ENCODE data around the gene HDAC9. TPM values are rescaled to one million over a fixed set of nuclear protein-coding genes. Genes with fewer than 3 reads are reported as not detected.

Gene HDAC9
- total RNA-seq, 1 donor from 2014 or later: 28.6 TPM

DNA sequence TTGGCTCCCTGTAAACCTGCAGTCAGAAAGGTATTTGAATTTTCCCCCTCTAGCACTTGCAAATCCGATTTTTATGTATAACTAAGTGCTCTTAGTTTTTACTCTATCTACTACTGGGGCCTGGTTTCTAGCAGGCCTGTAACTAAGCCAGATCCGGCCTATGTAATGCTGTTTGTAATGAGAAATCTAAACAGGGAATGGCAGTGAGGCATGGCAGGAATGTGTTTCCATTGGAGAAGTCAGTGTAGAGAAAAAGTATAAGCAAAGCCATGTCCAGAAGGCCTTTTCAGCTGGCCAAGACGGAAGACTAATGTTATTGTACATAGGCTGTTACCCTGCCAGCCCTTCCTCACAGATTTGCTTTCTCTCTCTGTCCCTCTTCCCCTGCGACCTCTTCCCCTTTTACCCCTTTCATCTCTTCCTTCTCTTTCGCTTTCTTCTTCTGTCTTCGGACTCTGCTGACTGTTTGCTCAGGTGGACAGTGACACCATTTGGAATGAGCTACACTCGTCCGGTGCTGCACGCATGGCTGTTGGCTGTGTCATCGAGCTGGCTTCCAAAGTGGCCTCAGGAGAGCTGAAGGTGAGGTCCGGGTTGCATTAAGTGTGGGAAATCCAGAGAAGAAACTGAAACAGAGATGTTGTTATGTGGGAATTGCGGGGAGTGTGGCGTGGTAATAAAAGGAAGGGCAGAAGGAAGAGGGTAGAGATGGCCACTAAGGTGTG, 297.5 kb downstream of the HDAC9 start:
- TF ChIP-seq EZH2phosphoT487 (IDR thresholded peaks at IDR 0.05) (no peak), EZH2 (IDR thresholded peaks at IDR 0.05) (no peak)
- TF ChIP-seq, protein P1, sequence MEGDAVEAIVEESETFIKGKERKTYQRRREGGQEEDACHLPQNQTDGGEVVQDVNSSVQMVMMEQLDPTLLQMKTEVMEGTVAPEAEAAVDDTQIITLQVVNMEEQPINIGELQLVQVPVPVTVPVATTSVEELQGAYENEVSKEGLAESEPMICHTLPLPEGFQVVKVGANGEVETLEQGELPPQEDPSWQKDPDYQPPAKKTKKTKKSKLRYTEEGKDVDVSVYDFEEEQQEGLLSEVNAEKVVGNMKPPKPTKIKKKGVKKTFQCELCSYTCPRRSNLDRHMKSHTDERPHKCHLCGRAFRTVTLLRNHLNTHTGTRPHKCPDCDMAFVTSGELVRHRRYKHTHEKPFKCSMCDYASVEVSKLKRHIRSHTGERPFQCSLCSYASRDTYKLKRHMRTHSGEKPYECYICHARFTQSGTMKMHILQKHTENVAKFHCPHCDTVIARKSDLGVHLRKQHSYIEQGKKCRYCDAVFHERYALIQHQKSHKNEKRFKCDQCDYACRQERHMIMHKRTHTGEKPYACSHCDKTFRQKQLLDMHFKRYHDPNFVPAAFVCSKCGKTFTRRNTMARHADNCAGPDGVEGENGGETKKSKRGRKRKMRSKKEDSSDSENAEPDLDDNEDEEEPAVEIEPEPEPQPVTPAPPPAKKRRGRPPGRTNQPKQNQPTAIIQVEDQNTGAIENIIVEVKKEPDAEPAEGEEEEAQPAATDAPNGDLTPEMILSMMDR (IDR thresholded peaks at IDR 0.05): no peak
- Histone ChIP-seq H3K9me3 (ENCODE audit: low read depth) (no peaks in the 10 kb centered on the region), H3K4me2 (no peak overlapping the region), H3K9ac (no peak overlapping the region), H2AFZ (replicated peaks) (peak overlapping the region; percentile 37), H4K20me1 (ENCODE audit: low read depth) (no peaks in the 10 kb centered on the region), H3K36me3 (no peaks in the 10 kb centered on the region), H3K4me1 (no peaks in the 10 kb centered on the region), H3F3A (ENCODE audit: low read depth) (no peaks in the 10 kb centered on the region), H3K4me3 (no peak overlapping the region), H3K79me2 (ENCODE audit: low read depth) (no peaks in the 10 kb centered on the region), H3K27ac (no peak overlapping the region), H3K27me3 (no peaks in the 10 kb centered on the region)
- DNase-seq (ENCODE audit: low spot score): no peak
- Mint-ChIP-seq H3K9me3 (no peaks in the 10 kb centered on the region), H3K4me1 (no peaks in the 10 kb centered on the region), H3K27me3 (ENCODE audit: insufficient read depth, low read depth) (no peaks in the 10 kb centered on the region), H3K36me3 (no peaks in the 10 kb centered on the region), H3K4me3 (no peak overlapping the region), H3K27ac (no peak overlapping the region)

DNA sequence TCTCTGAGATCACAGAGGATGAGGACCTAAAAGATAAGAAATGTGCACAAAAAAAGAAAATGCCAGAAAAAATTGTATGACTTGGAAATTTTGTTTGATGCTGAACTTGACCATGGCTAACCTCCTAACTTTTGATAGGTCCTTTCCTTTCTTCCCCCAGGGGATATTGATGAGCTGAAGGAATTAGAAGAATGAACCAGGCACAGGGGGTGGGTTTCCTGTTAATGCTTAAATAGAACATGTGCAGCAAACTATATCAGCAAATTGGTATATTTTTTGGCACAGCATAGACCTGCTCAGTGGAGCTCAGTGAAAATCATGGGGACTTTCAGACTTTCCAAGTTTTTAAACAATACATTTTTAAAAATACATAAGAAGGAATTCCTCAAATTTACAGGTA, 300.7 kb downstream of the HDAC9 start:
- Mint-ChIP-seq H3K4me3 (no peak overlapping the region), H3K27ac (no peak overlapping the region), H3K27me3 (ENCODE audit: insufficient read depth, low read depth) (no peaks in the 10 kb centered on the region), H3K36me3 (no peaks in the 10 kb centered on the region), H3K4me1 (no peaks in the 10 kb centered on the region), H3K9me3 (no peaks in the 10 kb centered on the region)
- no peaks in the 10 kb centered on the region for H3K27me3 ChIP-seq
- no peaks in the 10 kb centered on the region for H4K20me1 ChIP-seq (ENCODE audit: low read depth)
- no peaks in the 10 kb centered on the region for H3F3A ChIP-seq (ENCODE audit: low read depth)
- no peak overlapping the region for H3K4me3 ChIP-seq
- H3K27ac ChIP-seq: no peak overlapping the region
- H2AFZ ChIP-seq (replicated peaks): no peak overlapping the region
- H3K4me2 ChIP-seq: no peak overlapping the region
- no peak for DNase-seq (ENCODE audit: low spot score)
- TF ChIP-seq EZH2 (IDR thresholded peaks at IDR 0.05) (no peak), EZH2phosphoT487 (IDR thresholded peaks at IDR 0.05) (no peak)
- TF ChIP-seq, protein P1 (IDR thresholded peaks at IDR 0.05): no peak
- no peaks in the 10 kb centered on the region for H3K36me3 ChIP-seq
- no peak overlapping the region for H3K9ac ChIP-seq
- no peaks in the 10 kb centered on the region for H3K4me1 ChIP-seq
- no peaks in the 10 kb centered on the region for H3K79me2 ChIP-seq (ENCODE audit: low read depth)
- no peaks in the 10 kb centered on the region for H3K9me3 ChIP-seq (ENCODE audit: low read depth)

DNA sequence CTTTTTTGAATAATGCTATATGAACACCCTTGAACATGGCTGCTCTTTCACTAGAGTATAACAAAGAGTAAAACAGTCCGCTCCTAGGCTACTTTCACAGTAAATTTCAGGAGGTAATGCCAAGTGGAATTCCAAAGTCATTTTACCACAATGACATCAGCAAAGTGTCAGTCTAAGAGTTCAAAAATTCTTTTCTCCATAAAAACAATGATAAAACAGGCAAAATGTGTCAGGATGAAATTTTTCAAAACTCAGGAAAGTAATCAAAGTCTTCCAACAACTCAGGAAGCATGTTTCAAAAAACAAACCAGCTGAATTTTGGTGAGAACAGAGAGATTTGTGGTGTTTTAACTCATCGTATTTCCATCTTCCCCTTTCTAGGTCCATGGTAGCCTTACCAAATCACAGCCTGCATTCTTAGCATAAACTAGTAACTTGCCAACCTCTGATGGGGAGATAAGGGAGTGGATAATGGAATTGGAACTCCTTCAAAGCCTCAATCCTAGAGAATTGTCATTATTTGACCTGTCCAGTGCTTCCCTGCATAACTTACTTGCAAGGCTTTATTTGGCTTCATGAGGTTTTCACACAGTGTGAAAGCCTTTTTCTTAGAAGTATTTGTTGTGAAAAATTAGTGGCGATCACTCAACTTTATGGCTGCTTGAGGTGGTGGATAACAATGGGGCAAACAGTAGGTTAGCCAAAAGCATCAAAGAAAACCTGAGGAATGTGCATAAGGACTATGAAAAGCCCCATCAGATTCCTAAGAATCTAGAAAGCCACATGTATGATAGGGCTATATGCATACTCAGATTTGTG, 302.7 kb downstream of the HDAC9 start:
- Histone ChIP-seq H4K20me1 (ENCODE audit: low read depth) (no peaks in the 10 kb centered on the region), H3K9ac (no peak overlapping the region), H3K27ac (no peak overlapping the region), H3K36me3 (no peaks in the 10 kb centered on the region), H3K4me2 (no peak overlapping the region), H3K27me3 (no peaks in the 10 kb centered on the region), H3K4me1 (no peaks in the 10 kb centered on the region), H3K4me3 (no peak overlapping the region), H3K79me2 (ENCODE audit: low read depth) (no peaks in the 10 kb centered on the region), H3K9me3 (ENCODE audit: low read depth) (no peaks in the 10 kb centered on the region), H2AFZ (replicated peaks) (no peak overlapping the region), H3F3A (ENCODE audit: low read depth) (no peaks in the 10 kb centered on the region)
- Mint-ChIP-seq H3K27ac (no peak overlapping the region), H3K4me1 (no peaks in the 10 kb centered on the region), H3K4me3 (no peak overlapping the region), H3K9me3 (no peaks in the 10 kb centered on the region), H3K36me3 (no peaks in the 10 kb centered on the region), H3K27me3 (ENCODE audit: insufficient read depth, low read depth) (no peaks in the 10 kb centered on the region)
- DNase-seq (ENCODE audit: low spot score): no peak
- TF ChIP-seq, protein P1 (IDR thresholded peaks at IDR 0.05): no peak
- TF ChIP-seq EZH2 (IDR thresholded peaks at IDR 0.05): no peak
- TF ChIP-seq EZH2phosphoT487 (IDR thresholded peaks at IDR 0.05): no peak
